WTC11 (cell line): ENCODE results near the gene LDB3. TPM values are rescaled to one million over a fixed set of nuclear protein-coding genes. Genes with fewer than 3 reads are reported as not detected.

Source experiments
- ATAC-seq: fragments of 200-7000 bp; cut with Tn5 transposase; 2 replicates; pipeline ENCODE4 v1.10.0; 2021; ENCODE audit warnings: mild to moderate bottlenecking, moderate library complexity
- CTCF ChIA-PET: fragments of 300-600 bp; sonication (Branson Sonifier 250); formaldehyde crosslinking; loops from one replicate; lab custom pipeline; 2021; ENCODE audit warnings: antibody characterized with exemption; lab: Charles Lee
- POLR2A ChIA-PET: fragments of 350-600 bp; sonication (Branson Sonifier 250); formaldehyde crosslinking; loops from one replicate; lab custom pipeline; 2021; ENCODE audit warnings: antibody characterized with exemption; lab: Charles Lee
- DNase-seq: peaks from one replicate; pipeline ENCODE4 v3.0.0; 2021; ENCODE audit warnings: low spot score
- H3K27ac Mint-ChIP-seq: 2 replicates; pipeline ENCODE4 v1.8.0; 2021; ENCODE audit warnings: mixed read lengths
- H3K27me3 Mint-ChIP-seq: 2 replicates; pipeline ENCODE4 v1.8.0; 2021; ENCODE audit warnings: low read depth, mild to moderate bottlenecking, moderate library complexity, mixed read lengths
- H3K36me3 Mint-ChIP-seq: 2 replicates; pipeline ENCODE4 v1.8.0; 2021; ENCODE audit warnings: mixed read lengths
- H3K4me1 Mint-ChIP-seq: 2 replicates; pipeline ENCODE4 v1.8.0; 2022; ENCODE audit warnings: mixed read lengths
- H3K4me3 Mint-ChIP-seq: 2 replicates; pipeline ENCODE4 v1.8.0; 2021; ENCODE audit warnings: mild to moderate bottlenecking, moderate library complexity, mixed read lengths
- H3K9me3 Mint-ChIP-seq: 2 replicates; pipeline ENCODE4 v1.8.0; 2021; ENCODE audit warnings: mixed read lengths
- FOXP1 ChIP-seq: sonication (generic); formaldehyde crosslinking; IDR thresholded peaks from 2 replicates; pipeline ENCODE4 v1.8.0; 2022; ENCODE audit warnings: missing genetic modification reagents, mild to moderate bottlenecking, moderate library complexity, borderline replicate concordance
- GTF2I ChIP-seq: fragments of 250-450 bp; sonication (Bioruptor Pico); conservative IDR thresholded peaks from 2 replicates; pipeline ENCODE4 v1.4.0; 2021; ENCODE audit warnings: mild to moderate bottlenecking
- TCF7 ChIP-seq: sonication (generic); formaldehyde crosslinking; IDR thresholded peaks from 2 replicates; pipeline ENCODE4 v1.8.0; 2022; ENCODE audit warnings: mild to moderate bottlenecking, low read depth, missing genetic modification reagents, moderate library complexity
- ZNF219 ChIP-seq: sonication (generic); formaldehyde crosslinking; IDR thresholded peaks from 2 replicates; pipeline ENCODE4 v1.8.0; 2023; ENCODE audit warnings: missing genetic modification reagents, mild to moderate bottlenecking, borderline replicate concordance
- ZNF416 ChIP-seq: fragments of 250-450 bp; sonication (Bioruptor Pico); IDR thresholded peaks from 2 replicates; pipeline ENCODE4 v1.9.0; 2021; ENCODE audit warnings: mild to moderate bottlenecking, inconsistent platforms
- total RNA-seq: library from RNA; stranded (reverse); gene quantifications from 3 replicates; pipeline ENCODE4 v1.2.3, GENCODE V29; 2021
- TF ChIP-seq, protein P1 (sequence below): sonication (generic); formaldehyde crosslinking; IDR thresholded peaks from 2 replicates; pipeline ENCODE4 v1.8.0; 2022; ENCODE audit warnings: mild to moderate bottlenecking, missing genetic modification reagents
- TF ChIP-seq, protein P2 (sequence below): fragments of 250-450 bp; sonication (Bioruptor Pico); IDR thresholded peaks from 2 replicates; pipeline ENCODE4 v1.8.0; 2021; ENCODE audit warnings: mild to moderate bottlenecking
- TF ChIP-seq, protein P3 (sequence below): sonication (generic); formaldehyde crosslinking; IDR thresholded peaks from 2 replicates; pipeline ENCODE4 v1.8.0; 2023; ENCODE audit warnings: missing genetic modification reagents
- TF ChIP-seq, protein P4 (sequence below): sonication (generic); formaldehyde crosslinking; IDR thresholded peaks from 2 replicates; pipeline ENCODE4 v1.8.1; 2022; ENCODE audit warnings: missing genetic modification reagents, borderline replicate concordance
- TF ChIP-seq, protein P5 (sequence below): fragments of 200-600 bp; IDR thresholded peaks from 2 replicates; pipeline ENCODE4 v1.8.0; 2022; ENCODE audit warnings: antibody characterized with exemption
- TF ChIP-seq, protein P6 (sequence below): sonication (generic); formaldehyde crosslinking; IDR thresholded peaks from 2 replicates; pipeline ENCODE4 v1.8.0; 2022; ENCODE audit warnings: missing genetic modification reagents

The LDB3 gene
- total RNA-seq, 1 experiment from 2014 or later: 0.42 TPM

DNA sequence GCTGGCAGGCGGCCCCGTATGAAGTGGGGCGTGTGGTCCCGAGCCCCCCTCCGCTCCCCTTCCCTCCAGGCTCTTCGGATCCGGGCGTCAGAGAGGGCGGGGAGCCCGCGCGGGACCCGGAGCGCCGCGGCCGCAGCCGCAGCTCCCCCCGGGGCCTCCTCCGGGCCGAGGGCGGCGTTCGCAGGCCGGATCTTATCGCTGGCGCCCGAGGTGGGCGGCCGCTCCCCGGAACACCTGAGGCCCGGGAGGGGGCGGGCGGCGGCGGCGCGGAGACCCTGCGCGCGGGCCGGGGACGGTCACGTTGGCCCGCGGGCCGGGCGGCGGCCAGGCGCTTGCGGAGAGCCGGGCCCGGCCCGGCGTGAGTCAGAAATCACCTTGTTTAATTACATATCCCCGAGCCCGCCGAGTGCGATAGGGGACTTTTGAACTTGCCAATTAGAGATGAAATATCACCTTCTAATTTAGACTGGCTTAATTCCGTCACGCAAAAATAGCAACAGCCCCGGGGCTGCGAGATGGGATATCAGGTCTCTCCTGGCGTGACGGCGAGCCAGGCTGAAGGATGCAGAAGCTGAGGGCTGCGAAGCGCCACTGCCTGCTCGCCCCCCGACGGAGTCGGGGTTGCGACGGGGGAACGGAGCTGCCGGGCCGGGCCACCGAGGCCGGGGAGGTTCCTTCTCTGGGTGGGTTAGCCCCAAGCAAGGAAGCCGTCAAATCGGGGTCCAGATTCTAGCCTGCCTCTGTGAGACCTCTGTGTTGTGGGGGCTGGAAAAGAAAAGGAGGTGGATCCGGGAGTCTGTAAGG is 43.4 kb downstream of the LDB3 start (continued):
- TF ChIP-seq, protein P1, sequence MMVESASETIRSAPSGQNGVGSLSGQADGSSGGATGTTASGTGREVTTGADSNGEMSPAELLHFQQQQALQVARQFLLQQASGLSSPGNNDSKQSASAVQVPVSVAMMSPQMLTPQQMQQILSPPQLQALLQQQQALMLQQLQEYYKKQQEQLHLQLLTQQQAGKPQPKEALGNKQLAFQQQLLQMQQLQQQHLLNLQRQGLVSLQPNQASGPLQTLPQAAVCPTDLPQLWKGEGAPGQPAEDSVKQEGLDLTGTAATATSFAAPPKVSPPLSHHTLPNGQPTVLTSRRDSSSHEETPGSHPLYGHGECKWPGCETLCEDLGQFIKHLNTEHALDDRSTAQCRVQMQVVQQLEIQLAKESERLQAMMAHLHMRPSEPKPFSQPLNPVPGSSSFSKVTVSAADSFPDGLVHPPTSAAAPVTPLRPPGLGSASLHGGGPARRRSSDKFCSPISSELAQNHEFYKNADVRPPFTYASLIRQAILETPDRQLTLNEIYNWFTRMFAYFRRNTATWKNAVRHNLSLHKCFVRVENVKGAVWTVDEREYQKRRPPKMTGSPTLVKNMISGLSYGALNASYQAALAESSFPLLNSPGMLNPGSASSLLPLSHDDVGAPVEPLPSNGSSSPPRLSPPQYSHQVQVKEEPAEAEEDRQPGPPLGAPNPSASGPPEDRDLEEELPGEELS (CRISPR knock-in tag): no peak

DNA sequence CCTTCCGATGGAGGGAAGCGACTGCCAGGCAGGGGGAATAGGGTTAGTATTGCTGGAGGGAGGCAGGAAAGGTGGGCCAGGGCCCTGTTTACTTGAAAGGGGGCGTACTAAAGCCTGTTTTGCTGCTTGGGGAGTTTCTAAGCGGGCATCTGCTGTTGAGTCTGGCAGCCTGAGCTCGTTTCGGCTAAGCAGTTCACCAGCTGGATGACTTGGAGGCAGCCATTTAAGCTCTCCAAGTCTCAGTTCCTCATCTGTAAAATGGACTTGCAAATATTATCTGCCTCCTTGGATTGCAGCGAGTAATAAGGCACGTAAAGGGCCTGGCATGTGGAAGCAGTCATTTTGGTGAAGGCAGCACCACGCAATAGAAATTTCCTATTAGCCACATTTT is 44.0 kb downstream of the LDB3 start:
- peaks cover 51% of the 10 kb centered on the region for H3K4me1 Mint-ChIP-seq
- ChIA-PET CTCF (interaction anchor here (0.5 to 2.3 kb wide), 8 partner anchors 22 to 254 kb away, joined by 3 to 14 read pairs (median 4); partner anchors contain the start of gene BMPR1A), POLR2A (interaction anchor here (0.6 to 1.4 kb wide), 3 partner anchors 40 to 246 kb away, joined by 3 to 7 read pairs (median 5); partner anchors contain the start of genes BMPR1A and SNCG)
- peak overlapping the region; percentile 66 for H3K4me3 Mint-ChIP-seq
- peak; percentile 72; the same call in 1 of the 2 replicates for TF ChIP-seq GTF2I (CRISPR knock-in tag)
- TF ChIP-seq TCF7 (CRISPR knock-in tag): no peak
- no peaks in the 10 kb centered on the region for H3K36me3 Mint-ChIP-seq
- DNase-seq (no peak), ATAC-seq (peak; percentile 6; the same call in 1 of the 2 replicates)
- H3K27me3 Mint-ChIP-seq: peaks cover 4% of the 10 kb centered on the region; the same call in 1 of the 2 replicates
- H3K9me3 Mint-ChIP-seq: no peaks in the 10 kb centered on the region
- H3K27ac Mint-ChIP-seq: peak overlapping the region; percentile 80

DNA sequence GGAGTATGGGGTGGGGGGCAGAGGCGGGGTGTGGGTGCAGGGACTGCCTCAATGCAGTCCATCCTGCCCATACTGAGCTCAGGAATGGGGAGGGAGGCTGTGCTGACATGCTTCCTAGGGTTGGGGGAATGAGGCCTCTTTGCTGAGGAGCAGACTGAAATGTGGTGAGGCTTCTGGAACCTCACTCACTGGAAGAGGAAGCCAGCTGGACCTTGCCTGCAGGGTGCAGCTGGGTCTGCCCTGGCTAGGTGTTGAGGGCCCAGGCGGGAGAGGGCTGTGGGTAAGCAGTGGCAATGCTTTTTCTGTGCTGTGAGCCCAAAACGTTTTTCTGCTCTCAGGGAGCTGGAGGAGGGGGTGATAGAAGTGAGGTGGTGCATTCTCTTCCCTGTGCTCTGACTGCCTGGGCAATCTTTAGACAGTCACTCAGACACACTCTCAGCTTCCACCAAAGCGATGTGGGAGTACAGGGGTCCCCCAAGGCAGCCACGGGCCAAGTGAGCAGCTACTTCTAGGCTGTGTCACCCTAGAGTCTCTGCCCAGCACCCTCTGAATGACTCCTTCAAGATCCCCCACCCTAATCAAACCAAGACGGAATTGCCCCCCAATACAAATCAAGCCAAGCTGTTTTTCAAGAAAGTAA is 47.0 kb downstream of the LDB3 start:
- ATAC-seq: no peak
- ChIA-PET POLR2A (interaction anchor here (0.6 to 1.0 kb wide), 2 partner anchors 37 to 225 kb away, joined by 3 read pairs; no protein-coding TSS in a partner anchor), CTCF (interaction anchor here (0.7 to 1.3 kb wide), 3 partner anchors 18 to 184 kb away, joined by 3 to 5 read pairs (median 4); no protein-coding TSS in a partner anchor)
- Mint-ChIP-seq H3K27ac (no peak overlapping the region), H3K27me3 (peaks cover 6% of the 10 kb centered on the region), H3K4me3 (no peak overlapping the region), H3K9me3 (no peaks in the 10 kb centered on the region), H3K4me1 (peaks cover 39% of the 10 kb centered on the region), H3K36me3 (no peaks in the 10 kb centered on the region)
- DNase-seq: no peak
- TF ChIP-seq, protein P2, sequence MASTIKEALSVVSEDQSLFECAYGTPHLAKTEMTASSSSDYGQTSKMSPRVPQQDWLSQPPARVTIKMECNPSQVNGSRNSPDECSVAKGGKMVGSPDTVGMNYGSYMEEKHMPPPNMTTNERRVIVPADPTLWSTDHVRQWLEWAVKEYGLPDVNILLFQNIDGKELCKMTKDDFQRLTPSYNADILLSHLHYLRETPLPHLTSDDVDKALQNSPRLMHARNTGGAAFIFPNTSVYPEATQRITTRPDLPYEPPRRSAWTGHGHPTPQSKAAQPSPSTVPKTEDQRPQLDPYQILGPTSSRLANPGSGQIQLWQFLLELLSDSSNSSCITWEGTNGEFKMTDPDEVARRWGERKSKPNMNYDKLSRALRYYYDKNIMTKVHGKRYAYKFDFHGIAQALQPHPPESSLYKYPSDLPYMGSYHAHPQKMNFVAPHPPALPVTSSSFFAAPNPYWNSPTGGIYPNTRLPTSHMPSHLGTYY (CRISPR knock-in tag): no peak
- TF ChIP-seq FOXP1: no peak
- TF ChIP-seq, protein P3, sequence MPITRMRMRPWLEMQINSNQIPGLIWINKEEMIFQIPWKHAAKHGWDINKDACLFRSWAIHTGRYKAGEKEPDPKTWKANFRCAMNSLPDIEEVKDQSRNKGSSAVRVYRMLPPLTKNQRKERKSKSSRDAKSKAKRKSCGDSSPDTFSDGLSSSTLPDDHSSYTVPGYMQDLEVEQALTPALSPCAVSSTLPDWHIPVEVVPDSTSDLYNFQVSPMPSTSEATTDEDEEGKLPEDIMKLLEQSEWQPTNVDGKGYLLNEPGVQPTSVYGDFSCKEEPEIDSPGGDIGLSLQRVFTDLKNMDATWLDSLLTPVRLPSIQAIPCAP (CRISPR knock-in tag): no peak
- no peak for TF ChIP-seq ZNF416 (CRISPR knock-in tag)
- TF ChIP-seq, protein P4, sequence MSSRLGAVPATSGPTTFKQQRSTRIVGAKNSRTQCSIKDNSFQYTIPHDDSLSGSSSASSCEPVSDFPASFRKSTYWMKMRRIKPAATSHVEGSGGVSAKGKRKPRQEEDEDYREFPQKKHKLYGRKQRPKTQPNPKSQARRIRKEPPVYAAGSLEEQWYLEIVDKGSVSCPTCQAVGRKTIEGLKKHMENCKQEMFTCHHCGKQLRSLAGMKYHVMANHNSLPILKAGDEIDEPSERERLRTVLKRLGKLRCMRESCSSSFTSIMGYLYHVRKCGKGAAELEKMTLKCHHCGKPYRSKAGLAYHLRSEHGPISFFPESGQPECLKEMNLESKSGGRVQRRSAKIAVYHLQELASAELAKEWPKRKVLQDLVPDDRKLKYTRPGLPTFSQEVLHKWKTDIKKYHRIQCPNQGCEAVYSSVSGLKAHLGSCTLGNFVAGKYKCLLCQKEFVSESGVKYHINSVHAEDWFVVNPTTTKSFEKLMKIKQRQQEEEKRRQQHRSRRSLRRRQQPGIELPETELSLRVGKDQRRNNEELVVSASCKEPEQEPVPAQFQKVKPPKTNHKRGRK (CRISPR knock-in tag): no peak
- TF ChIP-seq ZNF219 (CRISPR knock-in tag): no peak
- TF ChIP-seq, protein P5, sequence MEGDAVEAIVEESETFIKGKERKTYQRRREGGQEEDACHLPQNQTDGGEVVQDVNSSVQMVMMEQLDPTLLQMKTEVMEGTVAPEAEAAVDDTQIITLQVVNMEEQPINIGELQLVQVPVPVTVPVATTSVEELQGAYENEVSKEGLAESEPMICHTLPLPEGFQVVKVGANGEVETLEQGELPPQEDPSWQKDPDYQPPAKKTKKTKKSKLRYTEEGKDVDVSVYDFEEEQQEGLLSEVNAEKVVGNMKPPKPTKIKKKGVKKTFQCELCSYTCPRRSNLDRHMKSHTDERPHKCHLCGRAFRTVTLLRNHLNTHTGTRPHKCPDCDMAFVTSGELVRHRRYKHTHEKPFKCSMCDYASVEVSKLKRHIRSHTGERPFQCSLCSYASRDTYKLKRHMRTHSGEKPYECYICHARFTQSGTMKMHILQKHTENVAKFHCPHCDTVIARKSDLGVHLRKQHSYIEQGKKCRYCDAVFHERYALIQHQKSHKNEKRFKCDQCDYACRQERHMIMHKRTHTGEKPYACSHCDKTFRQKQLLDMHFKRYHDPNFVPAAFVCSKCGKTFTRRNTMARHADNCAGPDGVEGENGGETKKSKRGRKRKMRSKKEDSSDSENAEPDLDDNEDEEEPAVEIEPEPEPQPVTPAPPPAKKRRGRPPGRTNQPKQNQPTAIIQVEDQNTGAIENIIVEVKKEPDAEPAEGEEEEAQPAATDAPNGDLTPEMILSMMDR: no peak
- TF ChIP-seq, protein P6, sequence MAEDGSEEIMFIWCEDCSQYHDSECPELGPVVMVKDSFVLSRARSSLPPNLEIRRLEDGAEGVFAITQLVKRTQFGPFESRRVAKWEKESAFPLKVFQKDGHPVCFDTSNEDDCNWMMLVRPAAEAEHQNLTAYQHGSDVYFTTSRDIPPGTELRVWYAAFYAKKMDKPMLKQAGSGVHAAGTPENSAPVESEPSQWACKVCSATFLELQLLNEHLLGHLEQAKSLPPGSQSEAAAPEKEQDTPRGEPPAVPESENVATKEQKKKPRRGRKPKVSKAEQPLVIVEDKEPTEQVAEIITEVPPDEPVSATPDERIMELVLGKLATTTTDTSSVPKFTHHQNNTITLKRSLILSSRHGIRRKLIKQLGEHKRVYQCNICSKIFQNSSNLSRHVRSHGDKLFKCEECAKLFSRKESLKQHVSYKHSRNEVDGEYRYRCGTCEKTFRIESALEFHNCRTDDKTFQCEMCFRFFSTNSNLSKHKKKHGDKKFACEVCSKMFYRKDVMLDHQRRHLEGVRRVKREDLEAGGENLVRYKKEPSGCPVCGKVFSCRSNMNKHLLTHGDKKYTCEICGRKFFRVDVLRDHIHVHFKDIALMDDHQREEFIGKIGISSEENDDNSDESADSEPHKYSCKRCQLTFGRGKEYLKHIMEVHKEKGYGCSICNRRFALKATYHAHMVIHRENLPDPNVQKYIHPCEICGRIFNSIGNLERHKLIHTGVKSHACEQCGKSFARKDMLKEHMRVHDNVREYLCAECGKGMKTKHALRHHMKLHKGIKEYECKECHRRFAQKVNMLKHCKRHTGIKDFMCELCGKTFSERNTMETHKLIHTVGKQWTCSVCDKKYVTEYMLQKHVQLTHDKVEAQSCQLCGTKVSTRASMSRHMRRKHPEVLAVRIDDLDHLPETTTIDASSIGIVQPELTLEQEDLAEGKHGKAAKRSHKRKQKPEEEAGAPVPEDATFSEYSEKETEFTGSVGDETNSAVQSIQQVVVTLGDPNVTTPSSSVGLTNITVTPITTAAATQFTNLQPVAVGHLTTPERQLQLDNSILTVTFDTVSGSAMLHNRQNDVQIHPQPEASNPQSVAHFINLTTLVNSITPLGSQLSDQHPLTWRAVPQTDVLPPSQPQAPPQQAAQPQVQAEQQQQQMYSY (CRISPR knock-in tag): peak; percentile 27; the same call in 1 of the 2 replicates
